Transverse colon (tissue), 3 donors: ENCODE data around the gene DYRK3.

Experiments
- POLR2A ChIP-seq: fragments of 450-650 bp; IDR thresholded peaks from one replicate; pipeline ENCODE4 v1.6.1; 2016; ENCODE audit warnings: antibody characterized with exemption, mild to moderate bottlenecking, moderate library complexity
- TF ChIP-seq, protein P1 (sequence below), 5 experiments: fragments of 200-600 bp in 3 of 5; fragments of 450-650 bp in 2 of 5; sonication (generic) in 3 of 5; IDR thresholded peaks; 1 replicate in 2 of 5; 2 replicates in 3 of 5; pipeline ENCODE4 v1.5.1; 2016 to 2017; ENCODE audit warnings: antibody characterized with exemption in 5 of 5, inconsistent platforms in 3 of 5, mild to moderate bottlenecking in 2 of 5, moderate library complexity in 1 of 5

DNA sequence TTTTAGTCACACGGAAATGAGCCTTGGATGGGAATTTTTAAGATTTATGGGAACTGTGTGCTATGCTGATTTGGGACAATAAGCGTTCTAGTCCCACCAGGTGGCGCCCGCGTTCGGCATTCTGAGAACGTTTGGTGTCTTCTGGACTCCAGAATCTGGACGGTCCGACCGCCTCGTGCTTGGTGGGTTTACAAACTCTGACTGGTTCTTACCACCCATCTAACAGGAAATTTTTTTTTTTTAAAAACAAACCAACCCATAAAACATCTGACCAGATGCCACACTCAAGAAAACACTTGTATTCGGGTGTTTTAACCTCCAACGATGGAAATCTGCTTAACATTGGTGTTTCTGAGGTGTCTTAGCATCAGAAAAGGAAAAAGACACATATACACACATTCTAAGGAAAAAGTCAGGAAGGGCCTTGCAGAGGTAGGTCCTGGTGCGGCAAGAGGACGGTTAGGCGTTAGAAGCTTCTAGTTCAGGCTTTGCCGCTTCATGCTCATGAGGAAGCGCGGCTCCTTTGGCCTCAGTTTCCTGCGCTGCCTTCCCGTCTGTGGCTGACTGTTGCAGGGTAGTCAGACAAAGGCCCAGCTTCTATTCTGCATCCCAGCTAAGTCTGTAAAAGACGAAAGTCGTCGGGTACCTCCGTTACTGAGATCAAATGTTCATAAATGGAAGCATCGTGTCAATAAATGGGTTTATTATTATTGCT is 814 bp upstream of the DYRK3 start:
- TF ChIP-seq, protein P1, sequence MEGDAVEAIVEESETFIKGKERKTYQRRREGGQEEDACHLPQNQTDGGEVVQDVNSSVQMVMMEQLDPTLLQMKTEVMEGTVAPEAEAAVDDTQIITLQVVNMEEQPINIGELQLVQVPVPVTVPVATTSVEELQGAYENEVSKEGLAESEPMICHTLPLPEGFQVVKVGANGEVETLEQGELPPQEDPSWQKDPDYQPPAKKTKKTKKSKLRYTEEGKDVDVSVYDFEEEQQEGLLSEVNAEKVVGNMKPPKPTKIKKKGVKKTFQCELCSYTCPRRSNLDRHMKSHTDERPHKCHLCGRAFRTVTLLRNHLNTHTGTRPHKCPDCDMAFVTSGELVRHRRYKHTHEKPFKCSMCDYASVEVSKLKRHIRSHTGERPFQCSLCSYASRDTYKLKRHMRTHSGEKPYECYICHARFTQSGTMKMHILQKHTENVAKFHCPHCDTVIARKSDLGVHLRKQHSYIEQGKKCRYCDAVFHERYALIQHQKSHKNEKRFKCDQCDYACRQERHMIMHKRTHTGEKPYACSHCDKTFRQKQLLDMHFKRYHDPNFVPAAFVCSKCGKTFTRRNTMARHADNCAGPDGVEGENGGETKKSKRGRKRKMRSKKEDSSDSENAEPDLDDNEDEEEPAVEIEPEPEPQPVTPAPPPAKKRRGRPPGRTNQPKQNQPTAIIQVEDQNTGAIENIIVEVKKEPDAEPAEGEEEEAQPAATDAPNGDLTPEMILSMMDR (IDR thresholded peaks at IDR 0.05) = peak; percentile 78 to 91 (median 82)
- no peak for TF ChIP-seq POLR2A
